ENCODE results near the gene STK11IP.

Gene STK11IP

GRCh38 chr2:219634171-219634940 is 36.7 kb downstream of the STK11IP start:
- DNase-seq (ENCODE audit: low read depth), result no peak

GRCh38 chr2:219634951-219635751 is 37.5 kb downstream of the STK11IP start:
- DNase-seq (ENCODE audit: low read depth), result no peak

- no peak for DNase-seq (ENCODE audit: low read depth)
Measured at GRCh38 chr2:219636144-219636915, 38.7 kb downstream of the STK11IP start.

GRCh38 chr2:219636941-219637841 is 39.5 kb downstream of the STK11IP start:
- no peak for DNase-seq (ENCODE audit: low read depth)

GRCh38 chr2:219637842-219638185 is 40.2 kb downstream of the STK11IP start:
- no peak for DNase-seq (ENCODE audit: low read depth)

- no peak for DNase-seq (ENCODE audit: low read depth)
Measured at GRCh38 chr2:219638217-219638947, 40.7 kb downstream of the STK11IP start.

GRCh38 chr2:219638948-219639755 is 41.5 kb downstream of the STK11IP start:
- DNase-seq (ENCODE audit: low read depth), result no peak

GRCh38 chr2:219641390-219642068 is 43.9 kb downstream of the STK11IP start:
- no peak for DNase-seq (ENCODE audit: low read depth)

GRCh38 chr2:219642069-219642454 is 44.4 kb downstream of the STK11IP start:
- DNase-seq (ENCODE audit: low read depth), result no peak

GRCh38 chr2:219642465-219643083 is 44.9 kb downstream of the STK11IP start:
- DNase-seq (ENCODE audit: low read depth), result peak; percentile 70

GRCh38 chr2:219643084-219643473 is 45.4 kb downstream of the STK11IP start:
- DNase-seq (ENCODE audit: low read depth), result no peak

GRCh38 chr2:219643788-219644398 is 46.2 kb downstream of the STK11IP start:
- no peak for DNase-seq (ENCODE audit: low read depth)

- no peak for DNase-seq (ENCODE audit: low read depth)
Measured at GRCh38 chr2:219644801-219645480, 47.3 kb downstream of the STK11IP start.

GRCh38 chr2:219645631-219646527 is 48.2 kb downstream of the STK11IP start:
- DNase-seq (ENCODE audit: low read depth), result no peak

GRCh38 chr2:219648176-219648575 is 50.5 kb downstream of the STK11IP start:
- no peak for DNase-seq (ENCODE audit: low read depth)

- no peak for DNase-seq (ENCODE audit: low read depth)
Measured at GRCh38 chr2:219648963-219649362, 51.3 kb downstream of the STK11IP start.
